Natural killer cell treated with Interleukin-12 subunit alpha and Interleukin-12 subunit beta and Interleukin-15 and Interleukin-18, amount 100 ng/mL, for 72 hours (primary cell): ENCODE results near the gene CEP104. TPM values are rescaled to one million over a fixed set of nuclear protein-coding genes. Genes with fewer than 3 reads are reported as not detected.

ENCODE experiments used
- ATAC-seq, 2 donors: fragments of 150-1000 bp; cut with Tn5 transposase in 1 of 2; sonication (Bioruptor Pico), chemical (Tn5 transposase) in 1 of 2; 2 replicates each; pipeline ENCODE4 v1.10.0; 2021
- DNase-seq: peaks from one replicate; pipeline ENCODE4 v3.0.0; 2022; ENCODE audit warnings: low spot score
- H3K27ac Mint-ChIP-seq, 2 donors: 1 replicate in 1 of 2; 2 replicates in 1 of 2; pipeline ENCODE4 v1.8.0; 2022; ENCODE audit warnings: mixed read lengths in 2 of 2, mild to moderate bottlenecking in 1 of 2, moderate library complexity in 1 of 2
- H3K27me3 Mint-ChIP-seq, 2 donors: 1 replicate in 1 of 2; 2 replicates in 1 of 2; pipeline ENCODE4 v1.8.0; 2022; ENCODE audit warnings: mixed read lengths in 2 of 2
- H3K36me3 Mint-ChIP-seq: one replicate; pipeline ENCODE4 v1.8.0; 2022; ENCODE audit warnings: mixed read lengths
- H3K4me1 Mint-ChIP-seq, 2 donors: 1 replicate in 1 of 2; 2 replicates in 1 of 2; pipeline ENCODE4 v1.8.0; 2022; ENCODE audit warnings: low read depth in 2 of 2, mixed read lengths in 2 of 2, mild to moderate bottlenecking in 1 of 2
- H3K4me3 Mint-ChIP-seq: one replicate; pipeline ENCODE4 v1.8.0; 2022; ENCODE audit warnings: mixed read lengths
- H3K9me3 Mint-ChIP-seq: 2 replicates; pipeline ENCODE4 v1.8.0; 2022; ENCODE audit warnings: mixed read lengths
- total RNA-seq, 2 donors: library from RNA; stranded (reverse); gene quantifications; one replicate each; pipeline ENCODE4 v1.2.3, GENCODE V29; 2022

Gene CEP104
- 10 to 100 TPM; 46.6 to 59.4 TPM for total RNA-seq

DNA sequence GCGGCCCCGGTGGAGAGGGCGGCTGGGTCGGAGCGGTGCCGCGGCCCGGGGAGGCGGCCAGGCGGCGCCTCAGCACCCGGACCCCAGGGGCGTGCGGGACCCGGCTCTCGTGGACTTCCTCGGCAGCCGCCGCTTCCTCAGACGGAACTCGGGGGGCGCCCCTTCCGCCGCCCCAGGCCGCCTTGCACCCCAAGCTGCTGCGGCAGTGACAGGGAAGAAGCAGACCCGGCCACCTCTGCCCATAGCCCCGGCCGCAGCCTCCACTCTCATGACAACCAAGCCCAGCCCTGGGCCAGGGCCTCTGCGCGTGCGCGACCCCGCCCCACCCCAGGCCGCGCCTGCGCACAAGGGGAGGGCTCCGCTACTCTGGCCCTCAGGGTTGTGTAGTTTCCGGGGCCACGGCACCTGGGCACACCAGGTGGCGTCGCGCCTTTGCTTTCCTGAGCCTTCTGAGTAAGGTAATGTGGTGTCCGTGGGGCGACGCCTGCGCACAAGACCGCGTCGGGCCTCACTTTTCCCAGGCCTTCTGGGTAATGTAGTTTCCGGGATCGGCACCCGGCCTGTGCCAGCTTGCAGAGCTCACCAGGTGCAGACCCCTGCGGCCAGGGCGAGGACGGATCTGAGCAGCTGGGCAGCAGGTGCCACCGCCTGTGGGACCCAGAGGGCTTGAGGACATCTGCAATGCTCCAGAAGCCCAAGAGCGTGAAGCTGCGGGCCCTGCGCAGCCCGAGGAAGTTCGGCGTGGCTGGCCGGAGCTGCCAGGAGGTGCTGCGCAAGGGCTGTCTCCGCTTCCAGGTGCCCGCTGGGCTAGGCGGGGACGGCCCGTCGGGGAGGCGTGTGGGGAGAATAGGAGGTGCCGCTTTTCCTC lies at the start of gene CEP104, which contains the start of gene DFFB:
TSS of gene CEP104 (minus strand) at position 289 of the 868 bp plus-strand sequence. CDS start 4,804 bp downstream, outside the sequence.
TSS of gene DFFB (plus strand) at position 554 of the 868 bp plus-strand sequence. CDS start at position 682, 128 bp downstream.
- Mint-ChIP-seq H3K4me1 (peaks cover 7 to 17% of the 10 kb centered on the region in 2 donors), H3K36me3 (no peaks in the 10 kb centered on the region), H3K27me3 (no peaks in the 10 kb centered on the region), H3K9me3 (no peaks in the 10 kb centered on the region), H3K27ac (peak within 1 kb of the TSS; percentile 79 to 90), H3K4me3 (peak within 1 kb of the TSS; percentile 97)
- ATAC-seq = peak; percentile 90 to 92
- peak; percentile 92 for DNase-seq

DNA sequence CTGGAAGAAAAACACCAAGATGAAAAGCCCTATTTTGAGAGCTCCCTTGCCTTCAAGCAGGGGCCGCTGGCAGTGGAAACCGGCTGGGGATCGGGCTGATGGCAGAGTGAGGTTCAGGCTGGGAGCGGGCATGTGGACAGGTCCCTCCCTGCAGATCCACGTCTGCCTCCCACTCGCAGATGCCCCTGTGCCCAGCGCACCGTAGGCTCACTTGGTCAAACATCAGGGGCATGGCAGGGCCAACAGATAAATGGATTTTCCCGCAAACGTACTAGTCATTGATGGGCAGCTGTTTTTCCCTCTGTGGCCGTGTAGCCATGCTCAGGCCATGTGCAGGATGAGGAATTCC lies 49.6 kb upstream of the CEP104 start:
- no peaks in the 10 kb centered on the region for H3K9me3 Mint-ChIP-seq
- H3K4me1 Mint-ChIP-seq = peaks cover 20 to 22% of the 10 kb centered on the region in 2 donors
- H3K27ac Mint-ChIP-seq = no peak overlapping the region
- ATAC-seq = no peak
- no peak for DNase-seq
- H3K36me3 Mint-ChIP-seq = no peaks in the 10 kb centered on the region
- H3K27me3 Mint-ChIP-seq = peaks cover 0 to 2% of the 10 kb centered on the region in 2 donors
- no peak overlapping the region for H3K4me3 Mint-ChIP-seq

GRCh38 chr1:3905953-3906671 lies 49.1 kb upstream of the CEP104 start:
- no peak overlapping the region for H3K4me3 Mint-ChIP-seq
- H3K4me1 Mint-ChIP-seq = peaks cover 22 to 23% of the 10 kb centered on the region in 2 donors
- peak overlapping the region in 1 of 2 donors; percentile 40 for H3K27ac Mint-ChIP-seq
- DNase-seq = no peak
- no peaks in the 10 kb centered on the region for H3K36me3 Mint-ChIP-seq
- peaks cover 0 to 2% of the 10 kb centered on the region in 2 donors for H3K27me3 Mint-ChIP-seq
- ATAC-seq = no peak
- no peaks in the 10 kb centered on the region for H3K9me3 Mint-ChIP-seq

DNA sequence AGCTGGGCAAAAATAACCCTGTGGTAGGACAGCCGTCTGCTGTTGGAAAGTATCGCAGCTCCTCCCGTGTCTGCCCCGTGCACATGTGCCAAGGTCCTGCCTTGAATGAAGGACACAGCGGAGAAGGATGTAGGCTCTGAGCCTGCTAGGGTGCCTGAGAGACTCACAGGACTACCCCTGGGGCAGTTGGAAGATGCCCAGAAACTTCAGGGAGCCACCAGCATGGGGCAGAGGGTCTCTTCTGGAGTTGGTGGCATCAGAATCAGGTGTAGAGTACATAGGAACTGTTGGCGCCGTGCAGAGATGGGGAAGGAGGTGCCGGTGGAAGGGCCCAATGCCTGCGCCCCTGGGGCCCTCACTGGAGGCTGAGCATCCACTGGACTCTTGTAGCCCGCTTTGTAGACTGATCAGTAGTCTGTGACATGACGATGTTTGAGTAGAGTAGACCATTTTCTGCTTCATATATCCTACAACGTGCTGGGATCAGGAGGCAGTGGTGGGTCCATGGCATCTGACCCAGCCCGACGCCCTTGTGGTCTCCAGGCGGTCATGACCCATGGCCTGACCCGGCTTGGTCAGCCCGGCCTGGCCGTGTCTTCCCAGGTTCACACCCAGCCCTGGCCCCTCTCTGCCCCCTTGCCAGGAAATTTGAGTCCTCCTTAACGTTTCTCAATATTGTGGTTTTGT lies 48.4 kb upstream of the CEP104 start:
- no peaks in the 10 kb centered on the region for H3K9me3 Mint-ChIP-seq
- peaks cover 18 to 22% of the 10 kb centered on the region in 2 donors for H3K4me1 Mint-ChIP-seq
- H3K36me3 Mint-ChIP-seq = no peaks in the 10 kb centered on the region
- ATAC-seq (no peak), DNase-seq (no peak)
- H3K27ac Mint-ChIP-seq = peak overlapping the region in 1 of 2 donors; percentile 40
- H3K27me3 Mint-ChIP-seq = peaks cover 0 to 2% of the 10 kb centered on the region in 2 donors
- H3K4me3 Mint-ChIP-seq = no peak overlapping the region

- ATAC-seq (no peak), DNase-seq (no peak)
- no peak overlapping the region for H3K27ac Mint-ChIP-seq
- H3K36me3 Mint-ChIP-seq = no peaks in the 10 kb centered on the region
- H3K4me1 Mint-ChIP-seq = peaks cover 18 to 22% of the 10 kb centered on the region in 2 donors
- no peaks in the 10 kb centered on the region for H3K9me3 Mint-ChIP-seq
- H3K27me3 Mint-ChIP-seq = peaks cover 0 to under 1% of the 10 kb centered on the region in 2 donors
- H3K4me3 Mint-ChIP-seq = no peak overlapping the region
These were observed 47.8 kb upstream of the CEP104 start for GRCh38 chr1:3904843-3905185.

GRCh38 chr1:3904006-3904842 lies 47.2 kb upstream of the CEP104 start:
- Mint-ChIP-seq H3K27me3 (no peaks in the 10 kb centered on the region), H3K9me3 (no peaks in the 10 kb centered on the region), H3K4me3 (peak overlapping the region; percentile 94), H3K27ac (peak overlapping the region; percentile 67 to 89), H3K36me3 (no peaks in the 10 kb centered on the region), H3K4me1 (peaks cover 18 to 24% of the 10 kb centered on the region in 2 donors)
- DNase-seq = peak; percentile 49
- no peak for ATAC-seq

- Mint-ChIP-seq H3K27ac (peak overlapping the region; percentile 67 to 89), H3K4me3 (peak overlapping the region; percentile 94), H3K4me1 (peaks cover 25 to 32% of the 10 kb centered on the region in 2 donors), H3K36me3 (no peaks in the 10 kb centered on the region), H3K27me3 (no peaks in the 10 kb centered on the region), H3K9me3 (no peaks in the 10 kb centered on the region)
- ATAC-seq = no peak
- DNase-seq = peak; percentile 61
These were observed 46.4 kb upstream of the CEP104 start for GRCh38 chr1:3903141-3904005.

DNA sequence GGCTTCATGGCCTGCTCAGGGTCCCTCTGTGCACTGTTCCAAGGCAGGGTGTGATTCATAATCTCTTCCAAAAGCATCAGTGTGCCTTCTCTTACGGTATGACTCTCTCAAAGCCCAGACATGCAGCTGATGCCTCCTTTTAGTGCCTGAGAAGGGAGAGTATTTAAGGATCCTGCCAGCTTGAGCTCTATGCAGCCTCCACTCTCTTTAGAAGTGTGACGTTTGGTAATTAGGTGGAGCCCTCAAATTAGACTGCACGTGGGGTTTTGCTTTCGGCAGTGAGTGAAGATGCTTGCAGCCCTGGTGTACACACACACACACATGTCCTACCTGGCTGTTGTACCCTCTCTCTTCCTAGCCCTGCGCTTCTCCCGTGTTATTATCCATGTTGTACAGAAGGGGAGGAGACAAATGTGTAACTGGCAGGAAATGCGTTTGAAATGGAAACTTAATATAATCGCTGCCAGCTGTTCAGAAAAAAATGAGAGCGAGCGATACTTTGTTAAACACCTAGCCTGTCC lies 45.6 kb upstream of the CEP104 start:
- Mint-ChIP-seq H3K4me3 (peak overlapping the region; percentile 94), H3K27me3 (no peaks in the 10 kb centered on the region), H3K36me3 (no peaks in the 10 kb centered on the region), H3K9me3 (no peaks in the 10 kb centered on the region), H3K4me1 (peaks cover 31 to 39% of the 10 kb centered on the region in 2 donors), H3K27ac (peak overlapping the region; percentile 67 to 89)
- DNase-seq = no peak
- no peak for ATAC-seq

DNA sequence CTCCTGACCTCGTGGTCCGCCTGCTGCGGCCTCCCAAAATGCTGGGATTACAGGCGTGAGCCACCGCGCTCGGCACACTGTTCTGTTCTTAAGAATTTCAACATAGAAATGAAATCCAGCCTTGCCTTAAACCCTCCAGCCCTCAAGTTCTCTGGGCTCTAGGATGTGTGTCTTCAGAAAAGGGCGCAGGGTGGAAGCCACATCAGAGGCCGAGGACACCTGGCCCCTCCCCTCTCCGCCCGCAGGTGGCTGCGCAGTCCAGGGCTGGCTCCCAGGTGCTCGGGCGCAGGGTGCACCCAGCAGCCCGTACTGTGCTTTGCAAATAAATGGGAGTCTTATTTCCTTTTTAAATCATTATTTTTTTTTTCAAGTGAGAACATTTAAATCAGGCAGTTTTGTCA lies 45.1 kb upstream of the CEP104 start:
- Mint-ChIP-seq H3K4me1 (peaks cover 34 to 44% of the 10 kb centered on the region in 2 donors), H3K27me3 (no peaks in the 10 kb centered on the region), H3K9me3 (no peaks in the 10 kb centered on the region), H3K36me3 (peaks cover 5% of the 10 kb centered on the region), H3K27ac (peak overlapping the region; percentile 67 to 89), H3K4me3 (peak overlapping the region; percentile 94)
- DNase-seq = peak; percentile 56
- ATAC-seq = no peak

GRCh38 chr1:3900969-3901529 lies 44.0 kb upstream of the CEP104 start:
- H3K27me3 Mint-ChIP-seq = no peaks in the 10 kb centered on the region
- ATAC-seq = peak; percentile 82 to 88

DNA sequence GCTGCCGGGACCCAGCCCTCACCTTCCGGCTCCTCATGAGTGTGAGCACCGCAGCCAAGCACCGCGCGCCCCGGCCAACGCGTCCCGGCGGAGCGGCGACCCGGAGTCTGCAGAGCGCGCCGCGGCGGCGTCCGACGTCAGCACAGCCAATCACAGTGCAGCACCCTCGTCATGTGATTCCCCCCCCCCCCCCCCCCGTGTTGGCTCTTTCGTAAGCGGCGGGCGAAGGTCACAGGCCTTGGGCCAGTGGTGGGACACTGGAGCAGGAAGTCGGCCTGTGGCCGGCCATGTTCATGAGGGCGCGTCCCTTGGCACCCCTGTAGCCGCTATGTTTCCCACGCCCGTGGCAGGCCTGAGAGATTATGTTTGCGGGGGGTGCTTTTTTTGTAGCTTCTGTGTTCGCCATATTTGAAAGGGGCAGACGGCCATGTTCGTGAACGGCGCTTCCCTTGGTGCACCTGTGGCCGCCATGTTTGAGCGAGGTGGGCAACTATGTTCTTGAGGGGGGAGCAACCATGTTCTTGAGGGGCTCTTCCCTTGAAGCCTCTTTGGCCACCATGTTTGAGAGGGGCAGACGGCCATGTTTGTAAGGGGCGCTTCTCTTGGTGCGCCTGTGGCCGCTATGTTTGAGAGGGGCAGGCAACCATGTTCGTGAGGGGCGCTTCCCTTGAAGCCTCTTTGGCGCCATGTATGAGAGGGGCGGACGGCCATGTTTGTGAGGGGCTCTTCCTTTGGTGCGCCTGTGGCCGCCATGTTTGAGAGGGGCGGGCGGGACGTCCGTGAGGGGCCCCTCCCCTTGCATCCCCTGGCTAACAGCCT lies 43.3 kb upstream of the CEP104 start, which contains the start of gene C1orf174:
TSS of gene C1orf174 (minus strand) at position 123 of the 819 bp plus-strand sequence. CDS start at position 37, 86 bp downstream.
- peak; percentile 94 for DNase-seq
- peak within 1 kb of the TSS; percentile 97 to 98 for H3K27ac Mint-ChIP-seq
- no peaks in the 10 kb centered on the region for H3K9me3 Mint-ChIP-seq
- H3K27me3 Mint-ChIP-seq = no peaks in the 10 kb centered on the region
- H3K4me3 Mint-ChIP-seq = peak within 1 kb of the TSS; percentile 94
- ATAC-seq = peak; percentile 84 to 89
- peaks cover 7% of the 10 kb centered on the region for H3K36me3 Mint-ChIP-seq
- peaks cover 41 to 55% of the 10 kb centered on the region in 2 donors for H3K4me1 Mint-ChIP-seq

More at GRCh38 chr1:3900969-3901529, 44.0 kb upstream of the CEP104 start:
- H3K4me3 Mint-ChIP-seq = peak overlapping the region; percentile 94
- peaks cover 7% of the 10 kb centered on the region for H3K36me3 Mint-ChIP-seq
- no peaks in the 10 kb centered on the region for H3K9me3 Mint-ChIP-seq
- H3K4me1 Mint-ChIP-seq = peaks cover 39 to 54% of the 10 kb centered on the region in 2 donors
- DNase-seq = peak; percentile 97
- peak overlapping the region; percentile 97 to 98 for H3K27ac Mint-ChIP-seq
